GM19351 (cell line): ENCODE measurements around the gene ZMYND19.
"Not testable (repeated sequence)": the region's sequence is repeated elsewhere in the genome, so short reads cannot be mapped to it uniquely, and the experiment has no call there.

Source experiments
- ATAC-seq: cut with Tn5 transposase; IDR thresholded peaks from one replicate; pipeline ENCODE4 v1.9.1; 2021; ENCODE audit warnings: mild to moderate bottlenecking, moderate library complexity; ENCODE audit not compliant: unreplicated experiment

Gene ZMYND19

GRCh38 chr9:137590469-137591383 lies at the start of gene ZMYND19:
Gene ZMYND19, minus strand, starts transcription at chr9:137590512. Its CDS starts 249 bp downstream, at chr9:137590263.
- peak; percentile 85 for ATAC-seq

DNA sequence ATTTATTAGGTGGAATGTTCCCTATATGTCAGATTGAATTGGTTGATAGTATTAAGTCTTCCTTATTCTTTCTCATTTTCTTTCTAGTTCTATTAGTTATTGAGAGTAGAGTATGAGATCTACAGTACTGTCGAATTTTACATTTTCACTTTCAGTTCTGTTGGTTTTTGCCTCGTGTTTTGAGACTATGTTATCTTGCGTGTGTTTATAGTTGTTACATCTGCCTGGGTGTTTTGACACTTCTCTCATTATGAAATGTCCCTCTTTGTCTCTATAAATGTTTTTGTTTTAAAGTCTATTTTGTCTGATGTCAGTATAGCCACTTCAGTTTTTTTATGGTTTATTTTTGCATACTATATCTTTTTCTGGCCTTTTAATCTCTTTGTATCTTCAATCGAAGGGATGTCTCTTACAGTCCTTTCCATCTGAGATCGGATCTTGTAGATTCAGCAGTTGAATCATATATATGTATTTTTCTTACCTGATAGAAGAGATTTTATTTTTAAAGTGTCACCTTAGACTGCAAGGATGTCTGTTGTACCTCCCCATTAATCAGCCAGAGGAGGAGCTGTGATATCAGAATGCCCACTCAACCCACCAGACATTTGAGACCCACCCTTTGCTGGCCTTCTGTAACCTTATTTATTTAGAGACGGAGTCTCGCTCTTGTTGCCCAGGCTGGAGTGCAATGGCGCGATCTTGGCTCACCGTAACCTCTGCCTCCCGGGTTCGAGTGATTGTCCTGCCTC lies 49.2 kb upstream of the ZMYND19 start:
- no peak for ATAC-seq

GRCh38 chr9:137638680-137639079 lies 48.4 kb upstream of the ZMYND19 start:
- ATAC-seq = no peak

GRCh38 chr9:137634016-137634415 lies 43.7 kb upstream of the ZMYND19 start:
- ATAC-seq = no peak

- no peak for ATAC-seq
Observed at GRCh38 chr9:137632230-137633161, 42.2 kb upstream of the ZMYND19 start.

- no peak for ATAC-seq
Observed at GRCh38 chr9:137631345-137632229, 41.3 kb upstream of the ZMYND19 start.

- no peak for ATAC-seq
Observed at GRCh38 chr9:137630679-137631078, 40.4 kb upstream of the ZMYND19 start.

- no peak for ATAC-seq
Observed at GRCh38 chr9:137630126-137630525, 39.8 kb upstream of the ZMYND19 start.

DNA sequence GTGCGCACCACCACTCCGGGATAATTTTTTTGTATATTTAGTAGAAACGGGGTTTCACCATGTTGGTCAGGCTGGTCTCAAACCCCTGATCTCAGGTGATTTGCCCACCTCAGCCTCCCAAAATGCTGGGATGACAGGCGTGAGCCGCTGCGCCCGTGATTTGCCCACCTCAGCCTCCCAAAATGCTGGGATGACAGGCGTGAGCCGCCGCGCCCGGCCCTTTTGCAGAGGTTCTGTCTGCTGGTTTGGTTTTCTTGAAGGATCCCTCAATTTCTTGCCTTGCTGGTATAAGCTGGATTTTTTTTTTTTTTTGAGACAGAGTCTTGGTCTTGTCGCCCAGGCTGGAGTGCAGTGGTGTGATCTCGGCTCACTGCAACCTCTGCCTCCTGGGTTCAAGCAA lies 37.1 kb upstream of the ZMYND19 start:
- not testable (repeated sequence) for ATAC-seq

DNA sequence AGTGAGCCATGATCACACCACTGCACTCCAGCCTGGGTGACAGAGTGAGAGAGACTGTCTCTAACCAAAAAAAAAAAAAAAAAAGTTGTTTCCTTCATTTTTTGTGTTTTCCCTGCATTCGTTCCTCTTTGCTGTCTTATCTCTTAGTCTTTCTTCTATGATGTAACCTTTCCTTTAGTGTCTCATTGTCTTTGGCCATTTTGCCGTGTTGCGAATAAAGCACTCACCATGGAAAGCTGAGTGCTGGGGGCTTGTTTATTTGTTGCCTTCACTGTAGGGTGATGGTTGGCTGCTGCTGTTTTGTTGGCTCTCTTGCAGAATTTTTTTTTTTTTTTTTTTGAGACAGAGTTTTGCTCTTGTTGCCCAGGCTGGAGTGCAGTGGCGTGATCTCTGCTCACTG lies 36.2 kb upstream of the ZMYND19 start:
- ATAC-seq = no peak

DNA sequence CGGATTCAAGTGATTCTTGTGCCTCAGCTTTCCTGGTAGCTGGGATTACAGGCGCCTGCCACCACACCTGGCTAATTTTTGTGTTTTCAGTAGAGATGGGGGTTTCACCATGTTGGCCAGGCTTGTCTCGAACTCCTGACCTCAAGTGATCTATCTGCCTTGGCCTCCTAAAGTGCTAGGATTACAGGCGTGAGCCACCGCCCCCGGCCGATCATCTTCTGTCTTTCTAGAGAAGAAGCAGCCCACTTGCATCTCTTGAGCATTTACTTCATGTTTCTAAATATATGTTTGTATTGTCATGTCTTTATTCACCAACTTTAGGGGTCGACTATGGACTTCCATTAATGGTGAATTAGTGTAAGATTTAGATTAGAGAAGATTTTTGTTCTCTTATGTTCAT lies 31.9 kb upstream of the ZMYND19 start:
- ATAC-seq = not testable (repeated sequence)

DNA sequence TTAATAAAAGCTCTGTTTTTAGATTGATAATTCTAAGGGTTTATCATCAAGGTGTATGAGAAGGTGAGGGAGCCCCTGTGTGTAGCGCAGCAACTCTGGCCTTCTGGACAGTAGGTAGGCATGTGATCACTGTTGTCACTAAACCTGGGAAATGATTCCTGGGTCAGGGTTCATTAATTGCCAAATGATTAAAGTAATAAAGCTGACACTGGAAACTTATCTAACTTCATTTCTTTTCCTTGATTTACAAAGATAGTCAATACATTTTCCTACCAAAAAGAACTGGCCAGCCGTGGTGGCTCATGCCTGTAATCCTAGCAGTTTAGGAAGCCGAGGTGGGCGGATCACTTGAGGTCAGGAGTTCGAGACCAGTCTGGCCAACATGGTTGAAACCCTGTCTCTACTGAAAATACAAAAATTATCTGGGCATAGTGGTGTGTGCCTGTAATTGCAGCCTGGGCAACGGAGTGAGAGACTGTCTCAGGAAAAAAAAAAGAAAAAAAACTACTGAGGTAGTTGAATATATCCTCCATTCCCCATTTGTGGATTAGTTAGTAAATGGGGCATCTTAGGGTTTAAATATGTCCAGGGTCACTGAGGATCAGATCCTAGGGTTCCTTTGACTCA lies 30.9 kb upstream of the ZMYND19 start:
- ATAC-seq = no peak

DNA sequence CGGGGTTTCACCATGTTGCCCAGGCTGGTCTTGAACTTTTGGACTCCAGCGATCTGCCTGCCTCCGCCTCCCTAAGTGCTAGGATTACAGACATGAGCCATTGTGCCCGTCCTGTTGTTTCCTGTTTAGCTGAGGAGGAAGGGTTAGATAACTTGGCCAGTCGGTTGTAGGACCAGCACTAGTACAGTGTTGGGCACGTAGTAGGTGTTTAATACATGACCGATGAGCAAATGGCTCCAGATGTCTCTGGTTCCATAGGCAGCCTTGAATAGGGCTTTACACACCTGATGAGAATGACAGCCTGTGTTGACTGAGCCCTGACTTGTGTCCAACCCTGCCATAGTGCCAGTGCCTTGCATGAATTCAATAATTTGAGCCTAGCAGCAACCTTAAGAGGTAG lies 30.3 kb upstream of the ZMYND19 start:
- ATAC-seq = no peak

- ATAC-seq = no peak
Observed at GRCh38 chr9:137620048-137620405, 29.7 kb upstream of the ZMYND19 start.

DNA sequence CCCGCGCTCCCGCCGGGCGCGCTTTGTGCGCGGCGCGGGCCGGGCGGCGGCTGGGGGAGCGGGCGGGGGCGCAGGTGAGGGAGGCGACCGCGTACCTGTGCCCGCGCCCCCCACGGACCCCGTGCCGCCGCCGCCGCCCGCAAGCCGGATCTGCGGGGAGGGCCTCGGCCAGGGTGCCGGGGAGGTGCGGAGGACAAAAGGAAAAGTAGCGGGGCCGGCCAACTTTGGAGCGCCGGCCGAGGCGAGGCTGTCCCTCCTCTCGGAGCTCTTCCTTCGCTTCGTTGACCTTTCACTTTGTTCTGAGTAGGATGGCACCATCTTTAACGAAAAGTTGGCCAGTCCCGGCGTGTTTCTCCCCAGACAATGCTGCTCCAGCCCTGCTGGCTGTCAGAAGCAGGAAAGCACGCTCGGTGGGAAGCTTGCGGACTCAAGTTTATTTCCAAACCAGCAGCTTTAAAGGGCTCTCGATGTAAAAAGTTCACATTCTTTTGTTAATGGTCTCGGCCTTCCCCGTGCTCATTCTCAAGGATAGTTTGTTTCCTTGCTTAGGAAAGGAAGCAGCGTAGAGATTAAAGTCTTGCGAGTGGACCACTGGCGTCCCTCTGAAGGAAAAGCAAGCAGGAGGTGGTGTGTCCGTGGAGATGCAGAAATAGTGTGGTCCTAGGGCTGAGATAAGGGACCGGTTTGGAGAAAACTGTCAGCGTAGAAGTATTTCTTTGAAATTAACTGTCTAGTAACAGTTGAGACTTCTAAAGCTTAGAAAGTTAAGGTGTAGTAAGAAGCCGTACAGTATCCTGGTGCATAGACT lies 29.1 kb upstream of the ZMYND19 start:
- ATAC-seq = peak; percentile 16

GRCh38 chr9:137618105-137619067 lies 28.1 kb upstream of the ZMYND19 start, which contains the start of gene EHMT1:
Gene EHMT1, plus strand, starts transcription at chr9:137619005. Its CDS starts 24 bp downstream, at chr9:137619029.
- peak; percentile 67 for ATAC-seq

DNA sequence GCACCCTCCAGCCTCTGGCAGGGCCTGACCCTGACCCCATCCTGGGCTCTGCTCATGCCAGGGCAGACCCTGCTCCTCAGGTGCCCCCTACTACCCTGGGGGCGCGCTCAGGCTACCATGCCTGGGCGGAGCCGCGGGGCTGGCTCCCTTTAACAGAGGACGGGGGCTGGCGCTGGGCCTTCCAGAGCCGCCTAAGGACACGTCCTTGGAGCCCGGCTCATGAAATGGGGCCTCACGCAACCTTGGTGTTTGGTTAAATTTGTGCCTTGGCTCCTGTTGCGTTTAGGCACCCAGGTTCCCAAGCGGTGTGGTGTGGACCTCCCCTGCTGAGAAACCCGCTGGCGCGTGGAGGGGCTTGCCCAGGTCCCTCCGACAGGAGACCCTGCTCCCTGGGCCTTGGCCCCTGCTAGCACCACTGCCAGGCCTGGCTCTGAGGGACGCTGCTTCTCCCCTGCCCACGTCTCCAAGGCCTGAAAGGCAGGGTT lies 25.1 kb upstream of the ZMYND19 start:
- no peak for ATAC-seq
